ENCODE measurements around the gene CABCOCO1. TPM values are rescaled to one million over a fixed set of nuclear protein-coding genes. Genes with fewer than 3 reads are reported as not detected.

The CABCOCO1 gene
- total RNA-seq, 1 donor from 2014 or later = not detected

DNA sequence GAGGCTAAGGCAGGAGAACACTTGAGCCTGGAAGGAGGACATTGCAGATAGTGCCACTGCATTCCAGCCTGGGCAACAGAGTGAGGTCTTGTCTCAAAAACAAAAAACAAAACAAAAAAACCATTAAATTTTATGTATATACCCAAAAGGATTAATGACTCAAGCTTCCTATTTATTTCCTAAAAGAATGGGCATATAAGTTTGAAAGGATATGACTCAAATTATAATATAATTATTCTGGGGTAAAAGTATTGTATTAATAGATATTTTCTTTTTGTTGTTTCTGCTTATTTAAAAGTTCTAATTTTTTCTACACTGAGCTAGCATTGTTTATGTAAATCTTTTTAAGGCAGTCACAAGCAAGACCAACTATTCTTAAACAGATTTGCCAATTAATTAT is 42.2 kb upstream of the CABCOCO1 start:
- Histone ChIP-seq H3K79me2 (ENCODE audit: low read depth) (no peaks in the 10 kb centered on the region), H3K27ac (no peak overlapping the region), H3K4me1 (no peaks in the 10 kb centered on the region), H3K4me2 (no peak overlapping the region), H3K27me3 (no peaks in the 10 kb centered on the region), H4K20me1 (ENCODE audit: low read depth) (no peaks in the 10 kb centered on the region), H3K9me3 (ENCODE audit: low read depth) (no peaks in the 10 kb centered on the region), H3K36me3 (no peaks in the 10 kb centered on the region), H3F3A (ENCODE audit: low read depth) (no peaks in the 10 kb centered on the region), H2AFZ (replicated peaks) (no peak overlapping the region), H3K4me3 (no peak overlapping the region), H3K9ac (no peak overlapping the region)
- DNase-seq (ENCODE audit: low spot score) = no peak
- no peak overlapping the region for H3K4me3 Mint-ChIP-seq
- H3K27ac Mint-ChIP-seq = no peak overlapping the region
- no peak for TF ChIP-seq EZH2 (IDR thresholded peaks at IDR 0.05)
- TF ChIP-seq EZH2phosphoT487 (IDR thresholded peaks at IDR 0.05) = no peak
- TF ChIP-seq, protein P1, sequence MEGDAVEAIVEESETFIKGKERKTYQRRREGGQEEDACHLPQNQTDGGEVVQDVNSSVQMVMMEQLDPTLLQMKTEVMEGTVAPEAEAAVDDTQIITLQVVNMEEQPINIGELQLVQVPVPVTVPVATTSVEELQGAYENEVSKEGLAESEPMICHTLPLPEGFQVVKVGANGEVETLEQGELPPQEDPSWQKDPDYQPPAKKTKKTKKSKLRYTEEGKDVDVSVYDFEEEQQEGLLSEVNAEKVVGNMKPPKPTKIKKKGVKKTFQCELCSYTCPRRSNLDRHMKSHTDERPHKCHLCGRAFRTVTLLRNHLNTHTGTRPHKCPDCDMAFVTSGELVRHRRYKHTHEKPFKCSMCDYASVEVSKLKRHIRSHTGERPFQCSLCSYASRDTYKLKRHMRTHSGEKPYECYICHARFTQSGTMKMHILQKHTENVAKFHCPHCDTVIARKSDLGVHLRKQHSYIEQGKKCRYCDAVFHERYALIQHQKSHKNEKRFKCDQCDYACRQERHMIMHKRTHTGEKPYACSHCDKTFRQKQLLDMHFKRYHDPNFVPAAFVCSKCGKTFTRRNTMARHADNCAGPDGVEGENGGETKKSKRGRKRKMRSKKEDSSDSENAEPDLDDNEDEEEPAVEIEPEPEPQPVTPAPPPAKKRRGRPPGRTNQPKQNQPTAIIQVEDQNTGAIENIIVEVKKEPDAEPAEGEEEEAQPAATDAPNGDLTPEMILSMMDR (IDR thresholded peaks at IDR 0.05) = no peak
- H3K27me3 Mint-ChIP-seq (ENCODE audit: insufficient read depth, low read depth) = peaks cover 2% of the 10 kb centered on the region
- no peaks in the 10 kb centered on the region for H3K36me3 Mint-ChIP-seq
- H3K9me3 Mint-ChIP-seq = no peaks in the 10 kb centered on the region
- H3K4me1 Mint-ChIP-seq = peaks cover 24% of the 10 kb centered on the region

- no peaks in the 10 kb centered on the region for H3K9me3 ChIP-seq (ENCODE audit: low read depth)
- no peak overlapping the region for H2AFZ ChIP-seq (replicated peaks)
- H3K9ac ChIP-seq = no peak overlapping the region
- H3K27ac ChIP-seq = no peak overlapping the region
- H3K36me3 ChIP-seq = no peaks in the 10 kb centered on the region
- Mint-ChIP-seq H3K27ac (no peak overlapping the region), H3K27me3 (ENCODE audit: insufficient read depth, low read depth) (peaks cover 2% of the 10 kb centered on the region), H3K36me3 (no peaks in the 10 kb centered on the region), H3K4me1 (peaks cover 24% of the 10 kb centered on the region), H3K9me3 (no peaks in the 10 kb centered on the region), H3K4me3 (peak overlapping the region; percentile 14)
- H3K4me1 ChIP-seq = no peaks in the 10 kb centered on the region
- no peaks in the 10 kb centered on the region for H4K20me1 ChIP-seq (ENCODE audit: low read depth)
- no peaks in the 10 kb centered on the region for H3K27me3 ChIP-seq
- H3F3A ChIP-seq (ENCODE audit: low read depth) = no peaks in the 10 kb centered on the region
- TF ChIP-seq EZH2 (IDR thresholded peaks at IDR 0.05) = no peak
- TF ChIP-seq, protein P1 (IDR thresholded peaks at IDR 0.05) = no peak
- no peak for TF ChIP-seq EZH2phosphoT487 (IDR thresholded peaks at IDR 0.05)
- peak; percentile 11 for DNase-seq (ENCODE audit: low spot score)
- H3K4me2 ChIP-seq = no peak overlapping the region
- H3K4me3 ChIP-seq = no peak overlapping the region
- no peaks in the 10 kb centered on the region for H3K79me2 ChIP-seq (ENCODE audit: low read depth)
These were observed 41.1 kb upstream of the CABCOCO1 start for GRCh38 chr10:61621605-61622051.

DNA sequence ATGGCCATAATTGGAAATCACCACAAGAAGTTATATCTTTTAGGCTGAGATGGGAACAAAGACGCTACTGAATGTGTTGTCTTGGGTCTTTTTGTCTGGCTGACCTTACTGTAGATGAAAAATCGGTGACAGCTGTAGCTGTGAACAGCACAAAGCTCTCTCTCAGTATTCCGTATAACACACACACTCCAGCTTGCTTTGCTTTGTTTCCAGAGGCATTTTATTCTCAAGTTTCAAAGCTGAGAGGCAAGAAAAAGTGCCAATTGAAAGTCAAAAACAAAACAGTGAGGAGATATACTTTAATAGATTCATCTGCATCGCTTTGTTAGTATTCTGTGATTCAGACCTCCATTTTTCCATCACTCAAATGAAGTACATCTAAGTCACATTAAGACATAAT is 39.6 kb upstream of the CABCOCO1 start:
- Mint-ChIP-seq H3K27me3 (ENCODE audit: insufficient read depth, low read depth) (peaks cover 2% of the 10 kb centered on the region), H3K4me1 (peaks cover 24% of the 10 kb centered on the region), H3K4me3 (no peak overlapping the region), H3K36me3 (no peaks in the 10 kb centered on the region), H3K9me3 (no peaks in the 10 kb centered on the region), H3K27ac (no peak overlapping the region)
- no peaks in the 10 kb centered on the region for H3K36me3 ChIP-seq
- no peaks in the 10 kb centered on the region for H3K27me3 ChIP-seq
- H3K9me3 ChIP-seq (ENCODE audit: low read depth) = no peaks in the 10 kb centered on the region
- H3F3A ChIP-seq (ENCODE audit: low read depth) = no peaks in the 10 kb centered on the region
- DNase-seq (ENCODE audit: low spot score) = no peak
- no peaks in the 10 kb centered on the region for H4K20me1 ChIP-seq (ENCODE audit: low read depth)
- H2AFZ ChIP-seq (replicated peaks) = peak overlapping the region; percentile 43
- H3K4me1 ChIP-seq = no peaks in the 10 kb centered on the region
- no peak overlapping the region for H3K27ac ChIP-seq
- H3K9ac ChIP-seq = no peak overlapping the region
- H3K79me2 ChIP-seq (ENCODE audit: low read depth) = no peaks in the 10 kb centered on the region
- no peak overlapping the region for H3K4me2 ChIP-seq
- TF ChIP-seq, protein P1 (IDR thresholded peaks at IDR 0.05) = no peak
- TF ChIP-seq EZH2phosphoT487 (IDR thresholded peaks at IDR 0.05) (no peak), EZH2 (IDR thresholded peaks at IDR 0.05) (no peak)
- H3K4me3 ChIP-seq = no peak overlapping the region

Data from neural progenitor cell (in vitro differentiated cells).